ENCODE measurements around the gene B9D2.

B9D2 gene

GRCh38 chr19:41403181-41403970 lies 39.4 kb upstream of the B9D2 start:
- no peak overlapping the region for H3K9ac ChIP-seq (ENCODE audit: low read length)
- H3K27me3 ChIP-seq (ENCODE audit: control insufficient read depth, insufficient read depth, low read length): no peaks in the 10 kb centered on the region
- no peaks in the 10 kb centered on the region for H3K9me3 ChIP-seq (ENCODE audit: control insufficient read depth, insufficient read depth, low read depth, low read length)
- no peak overlapping the region for H3K4me3 ChIP-seq (ENCODE audit: low read depth, low read length)
- H3K27ac ChIP-seq (ENCODE audit: low read depth, low read length): no peak overlapping the region
- H3K4me1 ChIP-seq (ENCODE audit: control insufficient read depth, insufficient read depth, low read length): peaks cover 23% of the 10 kb centered on the region
- H3K36me3 ChIP-seq (ENCODE audit: control insufficient read depth, insufficient read depth, low read length): no peaks in the 10 kb centered on the region

GRCh38 chr19:41402010-41402409 lies 38.1 kb upstream of the B9D2 start:
- Histone ChIP-seq H3K27me3 (ENCODE audit: control insufficient read depth, insufficient read depth, low read length) (no peaks in the 10 kb centered on the region), H3K4me1 (ENCODE audit: control insufficient read depth, insufficient read depth, low read length) (peaks cover 12% of the 10 kb centered on the region), H3K9me3 (ENCODE audit: control insufficient read depth, insufficient read depth, low read depth, low read length) (no peaks in the 10 kb centered on the region), H3K36me3 (ENCODE audit: control insufficient read depth, insufficient read depth, low read length) (no peaks in the 10 kb centered on the region), H3K4me3 (ENCODE audit: low read depth, low read length) (no peak overlapping the region), H3K9ac (ENCODE audit: low read length) (no peak overlapping the region), H3K27ac (ENCODE audit: low read depth, low read length) (no peak overlapping the region)

- no peaks in the 10 kb centered on the region for H3K9me3 ChIP-seq (ENCODE audit: control insufficient read depth, insufficient read depth, low read depth, low read length)
- no peak overlapping the region for H3K4me3 ChIP-seq (ENCODE audit: low read depth, low read length)
- H3K4me1 ChIP-seq (ENCODE audit: control insufficient read depth, insufficient read depth, low read length): peaks cover 10% of the 10 kb centered on the region
- H3K27me3 ChIP-seq (ENCODE audit: control insufficient read depth, insufficient read depth, low read length): no peaks in the 10 kb centered on the region
- no peaks in the 10 kb centered on the region for H3K36me3 ChIP-seq (ENCODE audit: control insufficient read depth, insufficient read depth, low read length)
- no peak overlapping the region for H3K9ac ChIP-seq (ENCODE audit: low read length)
- H3K27ac ChIP-seq (ENCODE audit: low read depth, low read length): no peak overlapping the region
These were observed 37.5 kb upstream of the B9D2 start for GRCh38 chr19:41401483-41401882.

GRCh38 chr19:41399525-41399924 lies 35.6 kb upstream of the B9D2 start:
- peaks cover 4% of the 10 kb centered on the region for H3K4me1 ChIP-seq (ENCODE audit: control insufficient read depth, insufficient read depth, low read length)
- H3K36me3 ChIP-seq (ENCODE audit: control insufficient read depth, insufficient read depth, low read length): no peaks in the 10 kb centered on the region
- no peak overlapping the region for H3K4me3 ChIP-seq (ENCODE audit: low read depth, low read length)
- H3K9me3 ChIP-seq (ENCODE audit: control insufficient read depth, insufficient read depth, low read depth, low read length): no peaks in the 10 kb centered on the region
- H3K9ac ChIP-seq (ENCODE audit: low read length): no peak overlapping the region
- H3K27ac ChIP-seq (ENCODE audit: low read depth, low read length): no peak overlapping the region
- no peaks in the 10 kb centered on the region for H3K27me3 ChIP-seq (ENCODE audit: control insufficient read depth, insufficient read depth, low read length)

GRCh38 chr19:41399091-41399490 lies 35.1 kb upstream of the B9D2 start:
- no peaks in the 10 kb centered on the region for H3K27me3 ChIP-seq (ENCODE audit: control insufficient read depth, insufficient read depth, low read length)
- peaks cover 4% of the 10 kb centered on the region for H3K4me1 ChIP-seq (ENCODE audit: control insufficient read depth, insufficient read depth, low read length)
- H3K4me3 ChIP-seq (ENCODE audit: low read depth, low read length): peak overlapping the region; percentile 82; the same call in 1 of the 2 replicates
- no peaks in the 10 kb centered on the region for H3K9me3 ChIP-seq (ENCODE audit: control insufficient read depth, insufficient read depth, low read depth, low read length)
- no peak overlapping the region for H3K27ac ChIP-seq (ENCODE audit: low read depth, low read length)
- H3K9ac ChIP-seq (ENCODE audit: low read length): peak overlapping the region; percentile 99
- no peaks in the 10 kb centered on the region for H3K36me3 ChIP-seq (ENCODE audit: control insufficient read depth, insufficient read depth, low read length)

GRCh38 chr19:41398598-41398997 lies 34.6 kb upstream of the B9D2 start:
- H3K9ac ChIP-seq (ENCODE audit: low read length): peak overlapping the region; percentile 99
- no peak overlapping the region for H3K27ac ChIP-seq (ENCODE audit: low read depth, low read length)
- peaks cover 4% of the 10 kb centered on the region for H3K4me1 ChIP-seq (ENCODE audit: control insufficient read depth, insufficient read depth, low read length)
- H3K9me3 ChIP-seq (ENCODE audit: control insufficient read depth, insufficient read depth, low read depth, low read length): no peaks in the 10 kb centered on the region
- H3K27me3 ChIP-seq (ENCODE audit: control insufficient read depth, insufficient read depth, low read length): no peaks in the 10 kb centered on the region
- peak overlapping the region; percentile 82 for H3K4me3 ChIP-seq (ENCODE audit: low read depth, low read length)
- no peaks in the 10 kb centered on the region for H3K36me3 ChIP-seq (ENCODE audit: control insufficient read depth, insufficient read depth, low read length)

GRCh38 chr19:41398050-41398418 lies 34.1 kb upstream of the B9D2 start:
- Histone ChIP-seq H3K9ac (ENCODE audit: low read length) (peak overlapping the region; percentile 99), H3K4me1 (ENCODE audit: control insufficient read depth, insufficient read depth, low read length) (peaks cover 4% of the 10 kb centered on the region), H3K4me3 (ENCODE audit: low read depth, low read length) (peak overlapping the region; percentile 82), H3K36me3 (ENCODE audit: control insufficient read depth, insufficient read depth, low read length) (peaks cover under 1% of the 10 kb centered on the region), H3K9me3 (ENCODE audit: control insufficient read depth, insufficient read depth, low read depth, low read length) (no peaks in the 10 kb centered on the region), H3K27ac (ENCODE audit: low read depth, low read length) (peak overlapping the region; percentile 100), H3K27me3 (ENCODE audit: control insufficient read depth, insufficient read depth, low read length) (no peaks in the 10 kb centered on the region)

GRCh38 chr19:41397086-41398049 lies 33.4 kb upstream of the B9D2 start, which contains the start of the genes BCKDHA and EXOSC5:
TSS of gene BCKDHA (plus strand) at chr19:41397818. CDS start at chr19:41397828, 10 bp downstream.
TSS of gene EXOSC5 (minus strand) at chr19:41397359. CDS start at chr19:41397328, 31 bp downstream.
- Histone ChIP-seq H3K4me3 (ENCODE audit: low read depth, low read length) (peak within 1 kb of the TSS; percentile 84), H3K9ac (ENCODE audit: low read length) (peak within 1 kb of the TSS; percentile 99), H3K27me3 (ENCODE audit: control insufficient read depth, insufficient read depth, low read length) (no peaks in the 10 kb centered on the region), H3K4me1 (ENCODE audit: control insufficient read depth, insufficient read depth, low read length) (peaks cover 4% of the 10 kb centered on the region), H3K9me3 (ENCODE audit: control insufficient read depth, insufficient read depth, low read depth, low read length) (no peaks in the 10 kb centered on the region), H3K36me3 (ENCODE audit: control insufficient read depth, insufficient read depth, low read length) (peaks cover 5% of the 10 kb centered on the region), H3K27ac (ENCODE audit: low read depth, low read length) (peak within 1 kb of the TSS; percentile 100)

GRCh38 chr19:41395355-41395754 lies 31.4 kb upstream of the B9D2 start:
- H3K9ac ChIP-seq (ENCODE audit: low read length): peak overlapping the region; percentile 21
- peaks cover 4% of the 10 kb centered on the region for H3K4me1 ChIP-seq (ENCODE audit: control insufficient read depth, insufficient read depth, low read length)
- no peak overlapping the region for H3K27ac ChIP-seq (ENCODE audit: low read depth, low read length)
- peaks cover 24% of the 10 kb centered on the region for H3K36me3 ChIP-seq (ENCODE audit: control insufficient read depth, insufficient read depth, low read length)
- no peaks in the 10 kb centered on the region for H3K27me3 ChIP-seq (ENCODE audit: control insufficient read depth, insufficient read depth, low read length)
- H3K9me3 ChIP-seq (ENCODE audit: control insufficient read depth, insufficient read depth, low read depth, low read length): no peaks in the 10 kb centered on the region
- no peak overlapping the region for H3K4me3 ChIP-seq (ENCODE audit: low read depth, low read length)

GRCh38 chr19:41392775-41393174 lies 28.8 kb upstream of the B9D2 start:
- Histone ChIP-seq H3K27ac (ENCODE audit: low read depth, low read length) (no peak overlapping the region), H3K9ac (ENCODE audit: low read length) (no peak overlapping the region), H3K4me1 (ENCODE audit: control insufficient read depth, insufficient read depth, low read length) (no peaks in the 10 kb centered on the region), H3K4me3 (ENCODE audit: low read depth, low read length) (no peak overlapping the region), H3K36me3 (ENCODE audit: control insufficient read depth, insufficient read depth, low read length) (peaks cover 44% of the 10 kb centered on the region), H3K27me3 (ENCODE audit: control insufficient read depth, insufficient read depth, low read length) (no peaks in the 10 kb centered on the region), H3K9me3 (ENCODE audit: control insufficient read depth, insufficient read depth, low read depth, low read length) (no peaks in the 10 kb centered on the region)

- no peaks in the 10 kb centered on the region for H3K9me3 ChIP-seq (ENCODE audit: control insufficient read depth, insufficient read depth, low read depth, low read length)
- no peak overlapping the region for H3K9ac ChIP-seq (ENCODE audit: low read length)
- peaks cover 53% of the 10 kb centered on the region for H3K36me3 ChIP-seq (ENCODE audit: control insufficient read depth, insufficient read depth, low read length)
- no peak overlapping the region for H3K27ac ChIP-seq (ENCODE audit: low read depth, low read length)
- no peaks in the 10 kb centered on the region for H3K4me1 ChIP-seq (ENCODE audit: control insufficient read depth, insufficient read depth, low read length)
- no peaks in the 10 kb centered on the region for H3K27me3 ChIP-seq (ENCODE audit: control insufficient read depth, insufficient read depth, low read length)
- no peak overlapping the region for H3K4me3 ChIP-seq (ENCODE audit: low read depth, low read length)
These were observed 27.7 kb upstream of the B9D2 start for GRCh38 chr19:41391618-41392017.
